Measurements from ENCODE around the gene ZNF862. TPM values are rescaled to one million over a fixed set of nuclear protein-coding genes. Genes with fewer than 3 reads are reported as not detected.

Gene ZNF862
- total and polyA plus RNA-seq, 2 donors (not counting 1 experiment from before 2014, with no cell fraction given) = 24.1 to 33.0 TPM

GRCh38 chr7:149817301-149817771, 20.8 kb upstream of the ZNF862 start:
- intact Hi-C loops (cut with micrococcal nuclease) = no loop called here
- ATAC-seq (ENCODE audit: low read depth) = no peak
- no peaks in the 10 kb centered on the region for H3K4me1 Mint-ChIP-seq
- Histone ChIP-seq H3K36me3 (replicated peaks in 1 of 2; ENCODE audit: control extremely low read depth in 1 of 2, control insufficient read depth in 1 of 2, extremely low read depth in 1 of 2, insufficient read depth in 2 of 2, low read length in 1 of 2) (no peaks in the 10 kb centered on the region), H3K9me3 (ENCODE audit: control extremely low read depth in 1 of 3, control insufficient read depth in 2 of 3, insufficient read depth in 1 of 3, low read length in 2 of 3) (no peaks in the 10 kb centered on the region), H4K20me1 (ENCODE audit: control insufficient read depth, insufficient read depth, low read length, poor library complexity, severe bottlenecking) (no peaks in the 10 kb centered on the region), H2AFZ (ENCODE audit: insufficient read depth, low read depth, low read length, poor library complexity, severe bottlenecking) (no peak overlapping the region), H3K27me3 (replicated peaks in 1 of 4; ENCODE audit: control extremely low read depth in 1 of 4, control insufficient read depth in 3 of 4, insufficient read depth in 4 of 4, low read length in 3 of 4) (no peaks in the 10 kb centered on the region), H3K79me2 (ENCODE audit: control insufficient read depth, insufficient read depth, low read length) (no peaks in the 10 kb centered on the region), H3K4me3 (ENCODE audit: control extremely low read depth in 1 of 5, extremely low read depth in 1 of 5, insufficient read depth in 1 of 5, low read depth in 2 of 5, low read length in 4 of 5) (no peak overlapping the region), H3K4me1 (ENCODE audit: control insufficient read depth in 2 of 2, insufficient read depth in 2 of 2, low read length in 2 of 2) (no peaks in the 10 kb centered on the region), H3K4me2 (replicated peaks; ENCODE audit: low read depth, low read length, poor library complexity, severe bottlenecking) (no peak overlapping the region), H3K9ac (ENCODE audit: low read length) (no peak overlapping the region), H3K27ac (ENCODE audit: low read length in 2 of 2) (no peak overlapping the region)
- no peaks in the 10 kb centered on the region for H3K9me3 Mint-ChIP-seq (ENCODE audit: insufficient read depth)
- DNase-seq = no peak
- no peak overlapping the region for H3K27ac Mint-ChIP-seq
- TF ChIP-seq EZH2 (IDR thresholded peaks at IDR 0.05; ENCODE audit: borderline replicate concordance, insufficient read depth, low read depth, low read length, poor library complexity, severe bottlenecking) (no peak), CTCF (IDR thresholded peaks at IDR 0.05) (no peak)
- 78% methylated on average over 8 of the region's 8 CpGs for WGBS (ENCODE audit: insufficient coverage)
- no peaks in the 10 kb centered on the region for H3K27me3 Mint-ChIP-seq
- H3K4me3 Mint-ChIP-seq = no peak overlapping the region
- CTCF ChIA-PET = no interaction called here
- POLR2A ChIA-PET = no interaction called here

- CTCF ChIA-PET = no interaction called here
- no peak overlapping the region for H3K27ac ChIP-seq (ENCODE audit: low read length in 2 of 2)
- H3K9me3 Mint-ChIP-seq (ENCODE audit: insufficient read depth) = no peaks in the 10 kb centered on the region
Observed at GRCh38 chr7:149817836-149818535, 20.2 kb upstream of the ZNF862 start.

More at GRCh38 chr7:149817836-149818535, 20.2 kb upstream of the ZNF862 start:
- Histone ChIP-seq H3K9ac (ENCODE audit: low read length) (no peak overlapping the region), H3K36me3 (replicated peaks in 1 of 2; ENCODE audit: control extremely low read depth in 1 of 2, control insufficient read depth in 1 of 2, extremely low read depth in 1 of 2, insufficient read depth in 2 of 2, low read length in 1 of 2) (no peaks in the 10 kb centered on the region), H3K9me3 (ENCODE audit: control extremely low read depth in 1 of 3, control insufficient read depth in 2 of 3, insufficient read depth in 1 of 3, low read length in 2 of 3) (no peaks in the 10 kb centered on the region), H3K27me3 (replicated peaks in 1 of 4; ENCODE audit: control extremely low read depth in 1 of 4, control insufficient read depth in 3 of 4, insufficient read depth in 4 of 4, low read length in 3 of 4) (no peaks in the 10 kb centered on the region), H4K20me1 (ENCODE audit: control insufficient read depth, insufficient read depth, low read length, poor library complexity, severe bottlenecking) (no peaks in the 10 kb centered on the region), H3K4me1 (ENCODE audit: control insufficient read depth in 2 of 2, insufficient read depth in 2 of 2, low read length in 2 of 2) (no peaks in the 10 kb centered on the region), H3K79me2 (ENCODE audit: control insufficient read depth, insufficient read depth, low read length) (no peaks in the 10 kb centered on the region), H2AFZ (ENCODE audit: insufficient read depth, low read depth, low read length, poor library complexity, severe bottlenecking) (no peak overlapping the region), H3K4me2 (replicated peaks; ENCODE audit: low read depth, low read length, poor library complexity, severe bottlenecking) (no peak overlapping the region), H3K4me3 (ENCODE audit: control extremely low read depth in 1 of 5, extremely low read depth in 1 of 5, insufficient read depth in 1 of 5, low read depth in 2 of 5, low read length in 4 of 5) (no peak overlapping the region)
- DNase-seq (no peak), ATAC-seq (ENCODE audit: low read depth) (no peak)
- 91% methylated on average over 22 of the region's 23 CpGs for WGBS (ENCODE audit: insufficient coverage)
- Mint-ChIP-seq H3K27me3 (no peaks in the 10 kb centered on the region), H3K27ac (no peak overlapping the region), H3K4me3 (no peak overlapping the region), H3K4me1 (no peaks in the 10 kb centered on the region)
- TF ChIP-seq CTCF (IDR thresholded peaks at IDR 0.05) (no peak), EZH2 (IDR thresholded peaks at IDR 0.05; ENCODE audit: borderline replicate concordance, insufficient read depth, low read depth, low read length, poor library complexity, severe bottlenecking) (no peak)
- intact Hi-C loops (cut with micrococcal nuclease) = no loop called here
- POLR2A ChIA-PET = no interaction called here
